H1 (cell line): Measurements from ENCODE around the gene LAD1. TPM values are rescaled to one million over a fixed set of nuclear protein-coding genes. Genes with fewer than 3 reads are reported as not detected.

Experiments used
- CTCF ChIA-PET: fragments of 300-600 bp; sonication (Branson Sonifier 250); formaldehyde crosslinking; loops from one replicate; lab custom pipeline; 2021; ENCODE audit not compliant: partially characterized antibody; lab: Charles Lee
- POLR2A ChIA-PET: fragments of 300-600 bp; sonication (Branson Sonifier 250); formaldehyde crosslinking; loops from one replicate; lab custom pipeline; 2021; ENCODE audit warnings: inconsistent platforms; ENCODE audit not compliant: partially characterized antibody; lab: Charles Lee
- DNase-seq, 2 experiments: peaks; one replicate each; pipeline versions ENCODE4 v3.0.0 to v3.0.0-alpha.2; 2010 to 2022; ENCODE audit warnings: low spot score in 2 of 2, low read depth in 1 of 2, mixed read lengths in 1 of 2
- FAIRE-seq: peaks from 2 replicates; lab custom pipeline; 2011; peaks lifted over from hg19 to GRCh38; lab: Jason Lieb, UNC
- H2AFZ ChIP-seq: 2 replicates; pipeline ENCODE4 v1.8.1; 2012; ENCODE audit warnings: low read length, inconsistent platforms
- H2AK5ac ChIP-seq: 2 replicates; pipeline ENCODE4 v1.6.1; 2013; ENCODE audit warnings: low read depth, low read length
- H2BK120ac ChIP-seq: replicated peaks from 2 replicates; pipeline ENCODE3; 2013; ENCODE audit warnings: low read depth, low read length, inconsistent platforms
- H2BK12ac ChIP-seq: 2 replicates; pipeline ENCODE4 v1.6.1; 2013; ENCODE audit warnings: low read depth, low read length
- H2BK15ac ChIP-seq: 2 replicates; pipeline ENCODE4 v1.6.1; 2013; ENCODE audit warnings: low read length
- H2BK20ac ChIP-seq: 2 replicates; pipeline ENCODE4 v1.6.1; 2013; ENCODE audit warnings: low read length
- H2BK5ac ChIP-seq: 2 replicates; pipeline ENCODE4 v1.6.1; 2013; ENCODE audit warnings: low read depth, low read length
- H3K14ac ChIP-seq: 2 replicates; pipeline ENCODE4 v1.6.1; 2013; ENCODE audit warnings: inconsistent platforms; ENCODE audit not compliant: insufficient read length
- H3K18ac ChIP-seq: 2 replicates; pipeline ENCODE4 v1.6.1; 2013; ENCODE audit warnings: low read length; ENCODE audit errors: extremely low read depth
- H3K23ac ChIP-seq: 2 replicates; pipeline ENCODE4 v1.6.1; 2013; ENCODE audit warnings: inconsistent platforms; ENCODE audit not compliant: insufficient read length
- H3K23me2 ChIP-seq: 2 replicates; pipeline ENCODE4 v1.6.1; 2013; ENCODE audit warnings: low read depth, low read length
- H3K27ac ChIP-seq: 2 replicates; pipeline ENCODE4 v1.6.1; 2011; ENCODE audit warnings: low read depth, low read length, inconsistent platforms
- H3K27me3 ChIP-seq, 4 experiments: replicated peaks in 1 of 4; 1 replicate in 1 of 4; 2 replicates in 3 of 4; pipeline versions ENCODE4 v1.6.1 to v1.8.1; 2011 to 2013; ENCODE audit warnings: low read length in 3 of 4, mild to moderate bottlenecking in 3 of 4, inconsistent platforms in 2 of 4, mixed read lengths in 2 of 4, moderate library complexity in 1 of 4; ENCODE audit not compliant: control insufficient read depth in 3 of 4, insufficient read depth in 3 of 4; ENCODE audit errors: extremely low read depth in 1 of 4
- H3K36me3 ChIP-seq, 4 experiments: 2 replicates each; pipeline versions ENCODE4 v1.6.1 to v1.8.1; 2011 to 2013; ENCODE audit warnings: mild to moderate bottlenecking in 4 of 4, low read length in 3 of 4, moderate library complexity in 2 of 4, control low read depth in 1 of 4, inconsistent platforms in 1 of 4; ENCODE audit not compliant: insufficient read depth in 4 of 4, control insufficient read depth in 2 of 4
- H3K4ac ChIP-seq: replicated peaks from 2 replicates; pipeline ENCODE3; 2013; ENCODE audit warnings: low read length, low read depth, mixed read lengths, inconsistent platforms; ENCODE audit not compliant: insufficient read length
- H3K4me1 ChIP-seq, 4 experiments: replicated peaks in 1 of 4; 1 replicate in 1 of 4; 2 replicates in 3 of 4; pipeline versions ENCODE4 v1.6.1 to v1.8.1; 2011 to 2013; ENCODE audit warnings: low read length in 3 of 4, inconsistent platforms in 2 of 4, mixed read lengths in 1 of 4; ENCODE audit not compliant: insufficient read depth in 4 of 4, control insufficient read depth in 3 of 4
- H3K4me2 ChIP-seq, 2 experiments: 2 replicates each; pipeline versions ENCODE4 v1.6.1 to v1.8.1; 2011 to 2013; ENCODE audit warnings: low read depth in 2 of 2, low read length in 2 of 2, control low read depth in 1 of 2, inconsistent platforms in 1 of 2, mild to moderate bottlenecking in 1 of 2; ENCODE audit not compliant: insufficient read depth in 1 of 2
- H3K4me3 ChIP-seq, 4 experiments: fragments of 200-600, 300-600 bp in 1 of 4; sonication (generic), shearing (Covaris generic), sonication (Bioruptor Twin) in 1 of 4; 2 replicates each; pipeline versions ENCODE4 v1.5.1 to v1.8.1; 2011 to 2016; ENCODE audit warnings: low read length in 4 of 4, low read depth in 3 of 4, control low read depth in 2 of 4, inconsistent platforms in 2 of 4, mild to moderate bottlenecking in 2 of 4, mixed read lengths in 1 of 4, moderate library complexity in 1 of 4; ENCODE audit not compliant: insufficient read depth in 2 of 4; ENCODE audit errors: extremely low read depth in 1 of 4
- H3K56ac ChIP-seq: replicated peaks from 2 replicates; pipeline ENCODE3; 2013; ENCODE audit warnings: low read depth, mild to moderate bottlenecking, mixed read lengths, low read length, inconsistent platforms; ENCODE audit not compliant: insufficient read length
- H3K79me1 ChIP-seq: 2 replicates; pipeline ENCODE4 v1.6.1; 2013; ENCODE audit warnings: low read depth, low read length, control low read depth
- H3K79me2 ChIP-seq, 2 experiments: 2 replicates each; pipeline versions ENCODE4 v1.6.1 to v1.8.1; 2012 to 2013; ENCODE audit warnings: low read length in 2 of 2, mild to moderate bottlenecking in 2 of 2, inconsistent platforms in 1 of 2; ENCODE audit not compliant: insufficient read depth in 2 of 2, control insufficient read depth in 1 of 2
- H3K9ac ChIP-seq, 4 experiments: replicated peaks in 1 of 4; 1 replicate in 1 of 4; 2 replicates in 3 of 4; pipeline versions ENCODE4 v1.6.1 to v1.8.1; 2011 to 2013; ENCODE audit warnings: low read depth in 3 of 4, low read length in 3 of 4, control low read depth in 2 of 4, mild to moderate bottlenecking in 2 of 4, moderate library complexity in 2 of 4, inconsistent platforms in 1 of 4; ENCODE audit errors: extremely low read depth in 1 of 4
- H3K9me3 ChIP-seq, 2 experiments: 2 replicates each; pipeline versions ENCODE4 v1.6.1 to v1.8.1; 2012 to 2013; ENCODE audit warnings: mild to moderate bottlenecking in 2 of 2, moderate library complexity in 2 of 2, control low read depth in 1 of 2, inconsistent platforms in 1 of 2, low read depth in 1 of 2, low read length in 1 of 2, mixed read lengths in 1 of 2; ENCODE audit not compliant: insufficient read depth in 2 of 2
- H4K20me1 ChIP-seq, 2 experiments: replicated peaks in 1 of 2; 2 replicates each; pipeline versions ENCODE3 to v1.8.1; 2011 to 2013; ENCODE audit warnings: inconsistent platforms in 2 of 2, low read length in 2 of 2, mild to moderate bottlenecking in 1 of 2; ENCODE audit not compliant: insufficient read depth in 2 of 2, control insufficient read depth in 1 of 2
- H4K5ac ChIP-seq: 2 replicates; pipeline ENCODE4 v1.6.1; 2013; ENCODE audit warnings: low read length, low read depth, mixed read lengths, inconsistent platforms; ENCODE audit not compliant: insufficient read length
- H4K8ac ChIP-seq: 2 replicates; pipeline ENCODE4 v1.8.0; 2013; ENCODE audit warnings: mild to moderate bottlenecking, moderate library complexity, low read length, inconsistent platforms; ENCODE audit not compliant: insufficient read depth; ENCODE audit errors: extremely low read depth
- H4K91ac ChIP-seq: replicated peaks from 2 replicates; pipeline ENCODE3; 2013; ENCODE audit warnings: low read length, mixed read lengths, inconsistent platforms; ENCODE audit not compliant: insufficient read length
- BACH1 ChIP-seq: IDR thresholded peaks from 2 replicates; pipeline ENCODE4 v1.6.1; 2012; ENCODE audit warnings: low read length, improper control_type of control experiment
- BRCA1 ChIP-seq: IDR thresholded peaks from 2 replicates; pipeline ENCODE4 v1.6.1; 2012; ENCODE audit warnings: low read depth, low read length, improper control_type of control experiment
- CBX8 ChIP-seq: fragments of 300-800, 300-1000 bp; sonication (generic); IDR thresholded peaks from 2 replicates; pipeline ENCODE4 v1.7.1; 2016; ENCODE audit warnings: low read depth, low read length, borderline replicate concordance
- CHD1 ChIP-seq: IDR thresholded peaks from 2 replicates; pipeline ENCODE4 v1.6.1; 2012; ENCODE audit warnings: low read depth, low read length, improper control_type of control experiment
- CHD2 ChIP-seq: IDR thresholded peaks from 2 replicates; pipeline ENCODE4 v1.6.1; 2012; ENCODE audit warnings: low read length, improper control_type of control experiment
- FOSL1 ChIP-seq: IDR thresholded peaks from 2 replicates; pipeline ENCODE4 v1.6.1; 2011; ENCODE audit warnings: mild to moderate bottlenecking, low read depth, low read length, moderate library complexity; ENCODE audit not compliant: insufficient read depth
- KDM5A ChIP-seq: fragments of 200-600 bp; IDR thresholded peaks from 2 replicates; pipeline ENCODE4 v1.7.1; 2012; ENCODE audit warnings: mild to moderate bottlenecking, low read length, inconsistent platforms, mixed read lengths
- MAFK ChIP-seq: IDR thresholded peaks from 2 replicates; pipeline ENCODE4 v1.6.1; 2012; ENCODE audit warnings: low read depth, mild to moderate bottlenecking, improper control_type of control experiment, low read length
- RXRA ChIP-seq: IDR thresholded peaks from 2 replicates; pipeline ENCODE4 v1.6.1; 2011; ENCODE audit warnings: low read depth, mild to moderate bottlenecking, low read length, moderate library complexity; ENCODE audit not compliant: insufficient read depth
- SAP30 ChIP-seq: fragments of 300-600 bp; sonication (generic); IDR thresholded peaks from 2 replicates; pipeline ENCODE4 v1.7.1; 2012; ENCODE audit warnings: low read length, moderate library complexity, mild to moderate bottlenecking, inconsistent platforms; ENCODE audit not compliant: insufficient read depth, insufficient replicate concordance
- SIRT6 ChIP-seq: IDR thresholded peaks from one replicate; pipeline ENCODE4 v1.7.1; 2012; ENCODE audit warnings: low read length, inconsistent platforms
- TBP ChIP-seq: IDR thresholded peaks from 2 replicates; pipeline ENCODE4 v1.6.1; 2011; ENCODE audit warnings: low read depth, low read length, improper control_type of control experiment
- ZNF274 ChIP-seq: IDR thresholded peaks from 2 replicates; pipeline ENCODE4 v1.7.0; 2012; ENCODE audit warnings: low read length, borderline replicate concordance; ENCODE audit errors: extremely low read depth
- WGBS, 2 experiments: shearing (Covaris generic) in 1 of 2; methylation state at CpG; one replicate each; pipeline versions ENCODE4 v1.1.6 to v1.1.7; 2013 to 2015; ENCODE audit warnings: low lambda C conversion rate in 2 of 2, mixed read lengths in 2 of 2, inconsistent platforms in 1 of 2, low coverage in 1 of 2, missing lambda C conversion rate in 1 of 2; ENCODE audit not compliant: insufficient replicate concordance in 2 of 2, insufficient coverage in 1 of 2, insufficient read length in 1 of 2; ENCODE audit errors: extremely low coverage in 1 of 2, missing lambda C conversion rate in 1 of 2; 5-methylcytosine and 5-hydroxymethylcytosine counted together
- polyA plus RNA-seq, 7 experiments: library from polyadenylated mRNA; depleted of rRNA in 3 of 7; stranded (reverse) in 5 of 7; unstranded in 2 of 7; fragments of >200 nt in 5 of 7; fragments of 200-250 nt in 2 of 7; gene quantifications; 1 replicate in 5 of 7; 2 replicates in 1 of 7; 4 replicates in 1 of 7; pipeline versions ENCODE4 v1.2.1 to v1.2.3, GENCODE V29; 2011 to 2013; ENCODE audit warnings: missing spikeins in 2 of 7, mixed read lengths in 2 of 7
- total RNA-seq: library from RNA; stranded (reverse); fragmentation: NEBNext Ultra II Directional; extraction: Animal tissue kit (Norgen Biotek cat#: 25700); gene quantifications from 2 replicates; pipeline ENCODE4 v1.2.1, GENCODE V29; 2021

Gene LAD1
- total and polyA plus RNA-seq, 2 of the 8 experiments (the other 6 are each of a cell fraction or from before 2014, with no cell fraction given) = 9.3 to 32.8 TPM

DNA sequence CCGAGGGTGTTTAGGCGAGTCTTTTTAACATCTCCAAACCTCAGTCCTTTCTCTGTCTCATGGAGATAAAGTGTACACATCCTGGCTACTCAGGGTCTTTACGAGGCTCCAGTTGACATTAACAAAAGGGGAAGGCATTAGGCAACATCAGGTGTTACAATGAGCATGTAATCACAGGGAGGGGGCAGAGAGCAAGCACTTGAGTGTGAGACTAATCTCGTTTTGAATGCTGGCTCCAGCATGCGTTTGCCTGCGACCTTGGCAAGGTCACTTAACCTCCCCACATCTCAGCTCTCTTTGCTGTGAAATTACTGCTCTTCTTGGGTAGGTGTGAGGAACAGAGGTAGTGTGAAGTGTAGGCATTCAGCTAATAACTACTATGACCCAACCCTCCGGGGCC, 24.8 kb downstream of the LAD1 start:
- no peak overlapping the region for H3K23ac ChIP-seq
- no peak overlapping the region for H3K14ac ChIP-seq
- WGBS, 2 experiments = 85% methylated on average over 7 of the region's 7 CpGs; no CpG with 5 or more reads in 1 of the 2 experiments
- peak overlapping the region; percentile 95 for H4K91ac ChIP-seq
- H3K27ac ChIP-seq = no peak overlapping the region
- peak overlapping the region; percentile 99 for H3K18ac ChIP-seq
- no peak for FAIRE-seq
- H3K4ac ChIP-seq = peak overlapping the region; percentile 87
- H3K56ac ChIP-seq = no peak overlapping the region
- H3K36me3 ChIP-seq = no peaks in the 10 kb centered on the region
- CTCF ChIA-PET = interaction anchor here (0.7 to 17.6 kb wide), 13 partner anchors 8 to 138 kb away, joined by 3 to 371 read pairs (median 6); partner anchors contain the start of gene LAD1
- H3K4me2 ChIP-seq = peak overlapping the region in 1 of 2 experiments; percentile 21; a peak in 1 of 4 replicates
- H4K5ac ChIP-seq = no peak overlapping the region
- H2BK12ac ChIP-seq = peak overlapping the region; percentile 99
- no peak for DNase-seq
- TF ChIP-seq RXRA (no peak), ZNF274 (no peak), CHD2 (no peak), TBP (no peak), FOSL1 (no peak), BRCA1 (no peak), CBX8 (no peak), CHD1 (no peak), KDM5A (no peak), MAFK (no peak), BACH1 (no peak), SAP30 (no peak), SIRT6 (no peak)
- TF ChIP-seq, all 59 proteins: peak for 0
- Histone ChIP-seq H2BK20ac (peak overlapping the region; percentile 99), H3K27me3 (no peaks in the 10 kb centered on the region), H2AK5ac (peak overlapping the region; percentile 86), H3K4me3 (no peak overlapping the region), H3K79me2 (no peaks in the 10 kb centered on the region), H3K9ac (no peak overlapping the region), H3K79me1 (no peaks in the 10 kb centered on the region; the same call in 1 of the 2 replicates), H3K4me1 (peaks cover 9 to 40% (median 28%) of the 10 kb centered on the region in 4 experiments), H2BK120ac (peak overlapping the region; percentile 85), H2BK5ac (peak overlapping the region; percentile 94; the same call in 1 of the 2 replicates), H3K23me2 (peaks cover 2% of the 10 kb centered on the region; the same call in 1 of the 2 replicates), H4K20me1 (no peaks in the 10 kb centered on the region), H4K8ac (no peak overlapping the region), H2AFZ (no peak overlapping the region; the same call in 1 of the 2 replicates), H3K9me3 (no peaks in the 10 kb centered on the region), H2BK15ac (peak overlapping the region; percentile 99; the same call in 1 of the 2 replicates)
- POLR2A ChIA-PET = interaction anchor here (1.2 to 6.5 kb wide), 3 partner anchors 14 to 35 kb away, joined by 5 to 49 read pairs (median 9); no protein-coding TSS in a partner anchor
